Astrocyte (in vitro differentiated cells and primary cell): ENCODE data around the gene GLT8D2. TPM values are rescaled to one million over a fixed set of nuclear protein-coding genes. Genes with fewer than 3 reads are reported as not detected.

Experiments
- DNase-seq: peaks from one replicate; pipeline ENCODE4 v3.0.0-alpha.2; 2010; ENCODE audit warnings: low read depth
- FAIRE-seq: peaks from 2 replicates; lab custom pipeline; 2011; peaks lifted over from hg19 to GRCh38; lab: Jason Lieb, UNC
- H2AFZ ChIP-seq: 2 replicates; pipeline ENCODE4 v1.6.0; 2012; ENCODE audit warnings: low read depth, low read length, inconsistent platforms
- H3K27ac ChIP-seq: 2 replicates; pipeline ENCODE4 v1.5.1; 2011; ENCODE audit warnings: low read depth, low read length, inconsistent platforms
- H3K27me3 ChIP-seq: 2 replicates; pipeline ENCODE4 v1.6.0; 2011; ENCODE audit warnings: low read length, inconsistent platforms; ENCODE audit not compliant: insufficient read depth
- H3K36me3 ChIP-seq: 2 replicates; pipeline ENCODE4 v1.5.1; 2011; ENCODE audit warnings: low read length, inconsistent platforms; ENCODE audit not compliant: insufficient read depth
- H3K4me1 ChIP-seq: 2 replicates; pipeline ENCODE4 v1.5.1; 2011; ENCODE audit warnings: low read length, inconsistent platforms; ENCODE audit not compliant: insufficient read depth
- H3K4me2 ChIP-seq: 2 replicates; pipeline ENCODE4 v1.6.0; 2012; ENCODE audit warnings: low read length, inconsistent platforms
- H3K4me3 ChIP-seq: 2 replicates; pipeline ENCODE4 v1.5.1; 2011; ENCODE audit warnings: low read depth, mild to moderate bottlenecking, low read length, inconsistent platforms; ENCODE audit not compliant: insufficient read depth
- H3K79me2 ChIP-seq: 2 replicates; pipeline ENCODE4 v1.6.0; 2012; ENCODE audit warnings: mild to moderate bottlenecking, low read length, inconsistent platforms; ENCODE audit not compliant: insufficient read depth
- H3K9ac ChIP-seq: 2 replicates; pipeline ENCODE4 v1.6.0; 2012; ENCODE audit warnings: mild to moderate bottlenecking, low read length, inconsistent platforms
- H3K9me3 ChIP-seq: 2 replicates; pipeline ENCODE4 v1.5.1; 2012; ENCODE audit warnings: low read depth, mild to moderate bottlenecking, low read length, inconsistent platforms; ENCODE audit not compliant: insufficient read depth
- H4K20me1 ChIP-seq: 2 replicates; pipeline ENCODE4 v1.6.0; 2012; ENCODE audit warnings: low read length, inconsistent platforms; ENCODE audit not compliant: insufficient read depth
- H3K27ac Mint-ChIP-seq: one replicate; pipeline ENCODE4 v1.8.0; 2021; ENCODE audit warnings: mild to moderate bottlenecking, mixed read lengths; ENCODE audit not compliant: unreplicated experiment
- H3K27me3 Mint-ChIP-seq: one replicate; pipeline ENCODE4 v1.8.0; 2021; ENCODE audit warnings: low read depth, mixed read lengths; ENCODE audit not compliant: unreplicated experiment
- H3K36me3 Mint-ChIP-seq: one replicate; pipeline ENCODE4 v1.8.0; 2021; ENCODE audit warnings: low read depth, mixed read lengths; ENCODE audit not compliant: unreplicated experiment
- H3K4me1 Mint-ChIP-seq: one replicate; pipeline ENCODE4 v1.8.0; 2021; ENCODE audit warnings: low read depth, mixed read lengths; ENCODE audit not compliant: unreplicated experiment
- H3K4me3 Mint-ChIP-seq: one replicate; pipeline ENCODE4 v1.8.0; 2021; ENCODE audit warnings: mild to moderate bottlenecking, moderate library complexity, mixed read lengths; ENCODE audit not compliant: unreplicated experiment
- H3K9me3 Mint-ChIP-seq: one replicate; pipeline ENCODE4 v1.8.0; 2021; ENCODE audit warnings: mild to moderate bottlenecking, mixed read lengths; ENCODE audit not compliant: unreplicated experiment
- EZH2 ChIP-seq: IDR thresholded peaks from 2 replicates; pipeline ENCODE4 v1.6.1; 2012; ENCODE audit warnings: mild to moderate bottlenecking, low read length, inconsistent platforms; ENCODE audit not compliant: insufficient read depth
- total RNA-seq: library from RNA; stranded (reverse); gene quantifications from 2 replicates; pipeline ENCODE4 v1.2.1, GENCODE V29; 2021
- TF ChIP-seq, protein P1 (sequence below): IDR thresholded peaks from 2 replicates; pipeline ENCODE4 v1.5.1; 2011; ENCODE audit warnings: low read depth, mild to moderate bottlenecking, inconsistent platforms, low read length, moderate library complexity; ENCODE audit not compliant: insufficient read depth

GLT8D2 gene
- total RNA-seq, 1 donor from 2014 or later = 11.1 TPM

DNA sequence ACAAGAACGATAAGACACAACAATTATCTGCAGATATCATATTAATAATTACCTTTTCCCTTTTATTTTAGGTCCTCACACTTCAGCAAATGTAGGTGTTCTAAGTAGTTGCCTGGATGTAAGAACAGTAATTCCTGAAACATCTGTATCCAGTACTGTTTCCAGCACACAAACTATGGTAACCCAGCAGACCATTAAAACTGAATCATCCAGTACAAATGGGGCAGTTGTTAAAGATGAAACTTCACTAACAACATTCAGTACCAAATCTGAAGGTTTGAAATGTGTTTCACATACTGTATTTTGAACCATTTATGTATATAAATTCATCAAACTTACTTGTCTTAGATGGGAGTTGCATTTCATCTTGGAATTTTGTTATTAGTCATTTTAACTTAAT lies 45.3 kb upstream of the GLT8D2 start:
- Histone ChIP-seq H3K9me3 (no peaks in the 10 kb centered on the region), H3K9ac (no peak overlapping the region), H3K27ac (no peak overlapping the region), H3K27me3 (no peaks in the 10 kb centered on the region), H3K4me3 (no peak overlapping the region), H3K79me2 (no peaks in the 10 kb centered on the region), H3K36me3 (peaks cover 27% of the 10 kb centered on the region), H4K20me1 (no peaks in the 10 kb centered on the region), H3K4me2 (no peak overlapping the region), H2AFZ (no peak overlapping the region), H3K4me1 (peaks cover 4% of the 10 kb centered on the region)
- Mint-ChIP-seq H3K9me3 (peaks cover 3% of the 10 kb centered on the region), H3K4me1 (no peaks in the 10 kb centered on the region), H3K27me3 (no peaks in the 10 kb centered on the region), H3K27ac (no peak overlapping the region), H3K4me3 (no peak overlapping the region), H3K36me3 (peaks cover 17% of the 10 kb centered on the region)
- DNase-seq (no peak), FAIRE-seq (no peak)
- TF ChIP-seq, protein P1, sequence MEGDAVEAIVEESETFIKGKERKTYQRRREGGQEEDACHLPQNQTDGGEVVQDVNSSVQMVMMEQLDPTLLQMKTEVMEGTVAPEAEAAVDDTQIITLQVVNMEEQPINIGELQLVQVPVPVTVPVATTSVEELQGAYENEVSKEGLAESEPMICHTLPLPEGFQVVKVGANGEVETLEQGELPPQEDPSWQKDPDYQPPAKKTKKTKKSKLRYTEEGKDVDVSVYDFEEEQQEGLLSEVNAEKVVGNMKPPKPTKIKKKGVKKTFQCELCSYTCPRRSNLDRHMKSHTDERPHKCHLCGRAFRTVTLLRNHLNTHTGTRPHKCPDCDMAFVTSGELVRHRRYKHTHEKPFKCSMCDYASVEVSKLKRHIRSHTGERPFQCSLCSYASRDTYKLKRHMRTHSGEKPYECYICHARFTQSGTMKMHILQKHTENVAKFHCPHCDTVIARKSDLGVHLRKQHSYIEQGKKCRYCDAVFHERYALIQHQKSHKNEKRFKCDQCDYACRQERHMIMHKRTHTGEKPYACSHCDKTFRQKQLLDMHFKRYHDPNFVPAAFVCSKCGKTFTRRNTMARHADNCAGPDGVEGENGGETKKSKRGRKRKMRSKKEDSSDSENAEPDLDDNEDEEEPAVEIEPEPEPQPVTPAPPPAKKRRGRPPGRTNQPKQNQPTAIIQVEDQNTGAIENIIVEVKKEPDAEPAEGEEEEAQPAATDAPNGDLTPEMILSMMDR = no peak
- TF ChIP-seq EZH2 = no peak

DNA sequence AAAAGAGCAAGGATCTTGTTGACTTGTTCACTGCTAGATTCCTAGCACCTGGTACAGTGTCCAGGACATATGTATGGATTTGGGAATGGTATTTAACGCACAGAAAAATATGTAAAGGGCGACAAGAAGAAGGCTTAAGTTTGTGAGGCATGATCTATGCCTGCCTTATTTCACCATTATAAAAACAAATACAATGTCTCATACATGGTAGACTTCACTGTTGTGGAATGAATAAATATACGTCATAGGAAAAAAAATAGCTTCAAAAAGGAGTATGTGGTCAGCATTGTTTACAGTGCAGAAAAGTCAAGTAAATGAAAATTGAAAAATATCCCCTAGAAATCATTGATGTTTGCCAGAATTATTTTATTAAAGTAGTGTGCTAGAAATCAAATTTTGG lies 44.3 kb upstream of the GLT8D2 start:
- Mint-ChIP-seq H3K4me3 (no peak overlapping the region), H3K27ac (no peak overlapping the region), H3K27me3 (no peaks in the 10 kb centered on the region), H3K36me3 (peaks cover 19% of the 10 kb centered on the region), H3K9me3 (peaks cover 3% of the 10 kb centered on the region), H3K4me1 (no peaks in the 10 kb centered on the region)
- H3K36me3 ChIP-seq = peaks cover 21% of the 10 kb centered on the region
- peak; percentile 68 for FAIRE-seq
- H3K27me3 ChIP-seq = no peaks in the 10 kb centered on the region
- H3K79me2 ChIP-seq = no peaks in the 10 kb centered on the region
- H3K9me3 ChIP-seq = no peaks in the 10 kb centered on the region
- H3K4me3 ChIP-seq = no peak overlapping the region
- H3K4me1 ChIP-seq = peaks cover 4% of the 10 kb centered on the region
- H4K20me1 ChIP-seq = no peaks in the 10 kb centered on the region
- TF ChIP-seq, protein P1 = no peak
- TF ChIP-seq EZH2 = no peak
- H3K27ac ChIP-seq = peak overlapping the region; percentile 48
- DNase-seq = peak; percentile 13
- no peak overlapping the region for H3K9ac ChIP-seq
- H3K4me2 ChIP-seq = peak overlapping the region; percentile 3
- no peak overlapping the region for H2AFZ ChIP-seq

DNA sequence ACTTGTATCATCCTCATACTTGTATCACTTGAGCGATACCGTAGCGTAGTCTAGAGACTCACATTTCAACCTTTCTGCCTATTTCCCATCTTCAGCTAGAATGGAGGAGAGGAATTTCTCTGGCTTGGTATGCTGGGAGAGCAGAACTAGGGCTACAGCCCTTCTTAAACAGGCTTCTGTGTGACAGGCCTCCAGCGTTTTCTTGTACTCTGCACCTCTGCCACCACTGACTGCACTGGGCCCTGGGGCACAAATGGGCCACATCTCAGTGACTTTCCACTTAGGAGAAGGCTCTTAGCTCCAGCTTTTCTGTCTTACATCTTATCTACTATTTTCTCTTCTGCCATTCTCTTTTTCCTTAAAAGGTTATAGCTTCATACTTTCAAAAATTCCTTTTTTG lies 41.1 kb upstream of the GLT8D2 start:
- no peaks in the 10 kb centered on the region for H3K4me1 Mint-ChIP-seq
- peaks cover 6% of the 10 kb centered on the region for H3K36me3 Mint-ChIP-seq
- Histone ChIP-seq H3K27me3 (no peaks in the 10 kb centered on the region), H3K4me3 (no peak overlapping the region), H4K20me1 (no peaks in the 10 kb centered on the region), H3K27ac (no peak overlapping the region), H3K36me3 (peaks cover 26% of the 10 kb centered on the region), H3K4me2 (no peak overlapping the region), H2AFZ (no peak overlapping the region), H3K4me1 (peaks cover 4% of the 10 kb centered on the region), H3K9me3 (no peaks in the 10 kb centered on the region), H3K79me2 (no peaks in the 10 kb centered on the region), H3K9ac (no peak overlapping the region)
- H3K27ac Mint-ChIP-seq = no peak overlapping the region
- TF ChIP-seq, protein P1 = no peak
- TF ChIP-seq EZH2 = no peak
- FAIRE-seq (no peak), DNase-seq (no peak)
- no peaks in the 10 kb centered on the region for H3K27me3 Mint-ChIP-seq
- H3K9me3 Mint-ChIP-seq = no peaks in the 10 kb centered on the region
- H3K4me3 Mint-ChIP-seq = no peak overlapping the region
